ENCODE data around the gene CORT.

DNA sequence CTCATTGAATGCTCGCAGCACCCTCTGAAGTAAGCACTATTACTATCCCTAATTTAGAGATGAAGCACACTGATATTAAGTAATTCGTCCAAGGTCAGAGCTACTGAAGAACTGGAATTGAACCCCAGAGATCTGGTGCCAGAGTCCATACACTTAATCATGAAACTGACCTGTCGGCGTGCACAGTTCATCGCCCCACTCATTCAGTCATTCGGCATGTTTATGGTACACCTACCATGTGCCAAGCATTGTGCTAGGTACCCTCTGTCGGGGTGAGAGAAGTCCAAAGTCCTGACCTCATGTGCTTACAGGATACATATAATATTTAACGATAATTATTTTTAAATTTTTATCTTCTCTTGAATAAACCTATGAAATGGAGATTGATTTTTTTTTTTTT lies 25.2 kb upstream of the CORT start:
- TF ChIP-seq, protein P1, sequence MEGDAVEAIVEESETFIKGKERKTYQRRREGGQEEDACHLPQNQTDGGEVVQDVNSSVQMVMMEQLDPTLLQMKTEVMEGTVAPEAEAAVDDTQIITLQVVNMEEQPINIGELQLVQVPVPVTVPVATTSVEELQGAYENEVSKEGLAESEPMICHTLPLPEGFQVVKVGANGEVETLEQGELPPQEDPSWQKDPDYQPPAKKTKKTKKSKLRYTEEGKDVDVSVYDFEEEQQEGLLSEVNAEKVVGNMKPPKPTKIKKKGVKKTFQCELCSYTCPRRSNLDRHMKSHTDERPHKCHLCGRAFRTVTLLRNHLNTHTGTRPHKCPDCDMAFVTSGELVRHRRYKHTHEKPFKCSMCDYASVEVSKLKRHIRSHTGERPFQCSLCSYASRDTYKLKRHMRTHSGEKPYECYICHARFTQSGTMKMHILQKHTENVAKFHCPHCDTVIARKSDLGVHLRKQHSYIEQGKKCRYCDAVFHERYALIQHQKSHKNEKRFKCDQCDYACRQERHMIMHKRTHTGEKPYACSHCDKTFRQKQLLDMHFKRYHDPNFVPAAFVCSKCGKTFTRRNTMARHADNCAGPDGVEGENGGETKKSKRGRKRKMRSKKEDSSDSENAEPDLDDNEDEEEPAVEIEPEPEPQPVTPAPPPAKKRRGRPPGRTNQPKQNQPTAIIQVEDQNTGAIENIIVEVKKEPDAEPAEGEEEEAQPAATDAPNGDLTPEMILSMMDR (IDR thresholded peaks at IDR 0.05): no peak
- no peak for TF ChIP-seq POLR2AphosphoS5 (IDR thresholded peaks at IDR 0.05)
- no peak for TF ChIP-seq POLR2A (IDR thresholded peaks at IDR 0.05)
